ENCODE data around the gene GLI1. TPM values are rescaled to one million over a fixed set of nuclear protein-coding genes. Genes with fewer than 3 reads are reported as not detected.

The GLI1 gene
- total and polyA plus RNA-seq, 2 of the 13 experiments (the other 11 are each of a cell fraction or from before 2014, with no cell fraction given): 0.09 to 0.20 TPM

- DNase-seq (ENCODE audit: low spot score) (no peak), FAIRE-seq (no peak), ATAC-seq (peak; percentile 60)
- no TSS peak for BruUV-seq (replicated peaks)
- Histone ChIP-seq H3K4me1 (ENCODE audit: insufficient read depth, low read length) (peaks cover 41% of the 10 kb centered on the region), H2AFZ (ENCODE audit: low read length) (peak overlapping the region; percentile 92), H3K27ac (ENCODE audit: extremely low read length, insufficient read depth, low read length) (peak overlapping the region; percentile 91), H4K20me1 (ENCODE audit: insufficient read depth, low read length) (no peaks in the 10 kb centered on the region), H3K4me3 (replicated peaks in 1 of 3; ENCODE audit: insufficient read depth in 1 of 3, low read depth in 2 of 3, low read length in 3 of 3) (peak overlapping the region; percentile 59 to 75 (median 72)), H3K9me3 (ENCODE audit: low read length) (no peaks in the 10 kb centered on the region), H3K27me3 (ENCODE audit: control insufficient read depth in 1 of 2, insufficient read depth in 2 of 2, low read length in 2 of 2) (no peaks in the 10 kb centered on the region), H3K79me2 (ENCODE audit: insufficient read depth, low read length) (no peaks in the 10 kb centered on the region), H3K36me3 (replicated peaks in 1 of 2; ENCODE audit: control insufficient read depth in 1 of 2, insufficient read depth in 2 of 2, low read length in 2 of 2) (no peaks in the 10 kb centered on the region), H3K4me2 (ENCODE audit: low read depth, low read length) (peak overlapping the region; percentile 93), H3K9ac (ENCODE audit: insufficient read depth, low read depth, low read length) (peak overlapping the region; percentile 79)
- CTCF ChIA-PET (ENCODE audit: low intra/inter-chr PET ratio, low total read pairs): no interaction called here
- POLR2A ChIA-PET: interaction anchor here (0.6 to 4.6 kb wide), 10 partner anchors 9 to 324 kb away, joined by 3 to 99 read pairs (median 4); partner anchors contain the start of genes GLI1, INHBE and STAT6
- intact Hi-C loops (cut with micrococcal nuclease; ENCODE audit: unreplicated experiment): loop anchor here (1.0 kb wide), 1 partner anchor 18 kb away; no protein-coding TSS in a partner anchor
- 3% methylated on average over 4 of the region's 4 CpGs for WGBS (ENCODE audit: low lambda C conversion rate)
- TF ChIP-seq TAF1 (CRISPR knock-in tag; IDR thresholded peaks at IDR 0.05) (peak; percentile 22; the same call in 1 of the 2 replicates), U2AF1 (optimal IDR thresholded peaks at IDR 0.05; ENCODE audit: low read depth, low read length) (no peak), MEIS2 (CRISPR knock-in tag; IDR thresholded peaks at IDR 0.05) (0 out of 2 replicates have a peak, but pooled peaks have one; percentile 7), SP5 (CRISPR knock-in tag; IDR thresholded peaks at IDR 0.05; ENCODE audit: borderline replicate concordance, low read depth) (no peak), HBP1 (CRISPR knock-in tag; IDR thresholded peaks at IDR 0.05; ENCODE audit: low read depth) (no peak), ZNF597 (CRISPR knock-in tag; IDR thresholded peaks at IDR 0.05) (no peak), HDAC1 (CRISPR knock-in tag; IDR thresholded peaks at IDR 0.05) (no peak), ZFX (CRISPR knock-in tag; IDR thresholded peaks at IDR 0.05; ENCODE audit: low read depth) (peak; percentile 63), ZNF816 (CRISPR knock-in tag; IDR thresholded peaks at IDR 0.05; ENCODE audit: borderline replicate concordance) (no peak), POLR2G (IDR thresholded peaks at IDR 0.05; ENCODE audit: low read depth, low read length) (0 out of 2 replicates have a peak, but pooled peaks have one; percentile 49), ZFY (CRISPR knock-in tag; IDR thresholded peaks at IDR 0.05) (peak; percentile 27; the same call in 1 of the 2 replicates), DNMT3B (CRISPR knock-in tag; conservative IDR thresholded peaks at IDR 0.05) (no peak), RXRB (CRISPR knock-in tag; IDR thresholded peaks at IDR 0.05; ENCODE audit: borderline replicate concordance) (no peak), ELF3 (CRISPR knock-in tag; IDR thresholded peaks at IDR 0.05) (peak; percentile 46), ERF (CRISPR knock-in tag; IDR thresholded peaks at IDR 0.05) (0 out of 2 replicates have a peak, but pooled peaks have one; percentile 21), PHF8 (CRISPR knock-in tag; IDR thresholded peaks at IDR 0.05) (peak; percentile 43; the same call in 1 of the 2 replicates), CHD2 (IDR thresholded peaks at IDR 0.05; ENCODE audit: low read depth, low read length) (no peak), ZBTB26 (CRISPR knock-in tag; IDR thresholded peaks at IDR 0.05; ENCODE audit: borderline replicate concordance) (no peak)
- in situ Hi-C loops (cut with HindIII; ENCODE audit: extremely low pct_ligation_motif_present, low pct_unique_long_range_greater_than_20kb): no loop called here
These were observed 24.3 kb upstream of the GLI1 start for GRCh38 chr12:57435293-57435692.

Data from HepG2 (cell line).